Bronchial smooth muscle cell (primary cell): ENCODE measurements around the gene SLC2A5. TPM values are rescaled to one million over a fixed set of nuclear protein-coding genes. Genes with fewer than 3 reads are reported as not detected.

Experiments used
- total RNA-seq: library from RNA; depleted of rRNA; stranded (reverse); fragments of >200 nt; gene quantifications from 2 replicates; pipeline ENCODE4 v1.2.1, GENCODE V29; 2014

SLC2A5 gene, protein sequence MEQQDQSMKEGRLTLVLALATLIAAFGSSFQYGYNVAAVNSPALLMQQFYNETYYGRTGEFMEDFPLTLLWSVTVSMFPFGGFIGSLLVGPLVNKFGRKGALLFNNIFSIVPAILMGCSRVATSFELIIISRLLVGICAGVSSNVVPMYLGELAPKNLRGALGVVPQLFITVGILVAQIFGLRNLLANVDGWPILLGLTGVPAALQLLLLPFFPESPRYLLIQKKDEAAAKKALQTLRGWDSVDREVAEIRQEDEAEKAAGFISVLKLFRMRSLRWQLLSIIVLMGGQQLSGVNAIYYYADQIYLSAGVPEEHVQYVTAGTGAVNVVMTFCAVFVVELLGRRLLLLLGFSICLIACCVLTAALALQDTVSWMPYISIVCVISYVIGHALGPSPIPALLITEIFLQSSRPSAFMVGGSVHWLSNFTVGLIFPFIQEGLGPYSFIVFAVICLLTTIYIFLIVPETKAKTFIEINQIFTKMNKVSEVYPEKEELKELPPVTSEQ
- total RNA-seq = 1.6 and 2.0 TPM in 2 replicates

GRCh38 chr1:9069326-9070100 lies at the start of gene SLC2A5:
Gene SLC2A5, minus strand, starts transcription at chr1:9069635. Its CDS starts 99 bp downstream, at chr1:9069536.

Other genes starting within 250 kb of the SLC2A5 start
- 729 and 886 TPM in 2 replicates for gene ENO1, start 190.9 kb downstream of the SLC2A5 start, total RNA-seq
- not detected in 2 replicates for gene CA6, start 123.8 kb downstream of the SLC2A5 start, total RNA-seq
- gene SLC2A7, start 43.2 kb downstream of the SLC2A5 start, total RNA-seq = not detected in 2 replicates
- gene GPR157, start 59.5 kb upstream of the SLC2A5 start, total RNA-seq = 3.8 and 4.1 TPM in 2 replicates
- gene H6PD, start 165.1 kb upstream of the SLC2A5 start, total RNA-seq = 21.0 and 25.4 TPM in 2 replicates
- 20.3 and 53.4 TPM in 2 replicates for gene SPSB1, start 223.3 kb upstream of the SLC2A5 start, total RNA-seq